GM19043 (cell line): ENCODE data around the gene BBX.

Experiments used
- ATAC-seq: cut with Tn5 transposase; IDR thresholded peaks from one replicate; pipeline ENCODE4 v1.9.1; 2021; ENCODE audit warnings: low read depth; ENCODE audit not compliant: unreplicated experiment

Gene BBX

GRCh38 chr3:107643038-107643883 lies 120.5 kb downstream of the BBX start:
- ATAC-seq, result peak; percentile 48

- ATAC-seq, result no peak
These were observed 121.9 kb downstream of the BBX start for GRCh38 chr3:107644631-107645030.

- ATAC-seq, result no peak
These were observed 128.0 kb downstream of the BBX start for GRCh38 chr3:107650788-107651187.

GRCh38 chr3:107651782-107652181 lies 129.0 kb downstream of the BBX start:
- peak; percentile 73 for ATAC-seq

GRCh38 chr3:107654218-107654617 lies 131.5 kb downstream of the BBX start:
- ATAC-seq, result no peak

- no peak for ATAC-seq
These were observed 135.2 kb downstream of the BBX start for GRCh38 chr3:107657971-107658370.

GRCh38 chr3:107660306-107660976 lies 137.7 kb downstream of the BBX start:
- ATAC-seq, result no peak

- ATAC-seq, result peak; percentile 56
These were observed 138.8 kb downstream of the BBX start for GRCh38 chr3:107661447-107662123.

GRCh38 chr3:107662124-107662507 lies 139.4 kb downstream of the BBX start:
- no peak for ATAC-seq

- no peak for ATAC-seq
These were observed 139.8 kb downstream of the BBX start for GRCh38 chr3:107662586-107662985.

GRCh38 chr3:107663266-107663665 lies 140.5 kb downstream of the BBX start:
- ATAC-seq, result no peak

GRCh38 chr3:107664614-107665013 lies 141.9 kb downstream of the BBX start:
- ATAC-seq, result no peak

- no peak for ATAC-seq
These were observed 142.6 kb downstream of the BBX start for GRCh38 chr3:107665351-107665750.

GRCh38 chr3:107666853-107667252 lies 144.1 kb downstream of the BBX start:
- ATAC-seq, result no peak

- no peak for ATAC-seq
These were observed 145.7 kb downstream of the BBX start for GRCh38 chr3:107668416-107668815.

- ATAC-seq, result no peak
These were observed 146.2 kb downstream of the BBX start for GRCh38 chr3:107668963-107669362.

- ATAC-seq, result no peak
These were observed 146.9 kb downstream of the BBX start for GRCh38 chr3:107669669-107670068.

GRCh38 chr3:107670986-107671385 lies 148.2 kb downstream of the BBX start:
- ATAC-seq, result no peak

- no peak for ATAC-seq
These were observed 151.6 kb downstream of the BBX start for GRCh38 chr3:107674371-107674770.

GRCh38 chr3:107675233-107675900 lies 152.6 kb downstream of the BBX start:
- peak; percentile 56 for ATAC-seq
